Tibial artery (tissue), 4 donors: ENCODE data around the gene MPP3.
A peak's percentile ranks its signal among the peaks of the same experiment; 100 is the strongest.

Experiments
- DNase-seq, 2 donors: peaks; one replicate each; pipeline ENCODE4 v3.0.0-alpha.2; 2019
- H3K27ac ChIP-seq, 2 donors: fragments of 200-600 bp; sonication (generic) in 1 of 2; 1 replicate in 1 of 2; 2 replicates in 1 of 2; pipeline ENCODE4 v1.5.1; 2018 to 2019; ENCODE audit warnings: mild to moderate bottlenecking in 1 of 2
- H3K27me3 ChIP-seq, 2 donors: fragments of 200-600 bp; sonication (generic) in 1 of 2; one replicate each; pipeline versions ENCODE4 v1.5.1 to v1.6.0; 2016 to 2019
- H3K36me3 ChIP-seq, 3 donors: fragments of 200-600 bp; sonication (generic) in 2 of 3; one replicate each; pipeline ENCODE4 v1.5.1; 2016 to 2019; ENCODE audit warnings: mild to moderate bottlenecking in 2 of 3
- H3K4me1 ChIP-seq, 4 donors: fragments of 200-600 bp; sonication (generic) in 2 of 4; 1 replicate in 3 of 4; 2 replicates in 1 of 4; pipeline ENCODE4 v1.5.1; 2016 to 2019
- H3K4me3 ChIP-seq, 2 donors: fragments of 200-600 bp; sonication (generic) in 1 of 2; 1 replicate in 1 of 2; 2 replicates in 1 of 2; pipeline ENCODE4 v1.5.1; 2018 to 2019; ENCODE audit warnings: mild to moderate bottlenecking in 2 of 2
- H3K9me3 ChIP-seq, 3 donors: fragments of 200-600 bp; sonication (generic) in 1 of 3; one replicate each; pipeline ENCODE4 v1.5.1; 2016 to 2019
- CTCF ChIP-seq, 2 experiments: fragments of 200-600 bp in 1 of 2; fragments of 450-650 bp in 1 of 2; IDR thresholded peaks; one replicate each; pipeline ENCODE4 v1.5.1; 2017 to 2019; ENCODE audit warnings: antibody characterized with exemption in 2 of 2, mild to moderate bottlenecking in 1 of 2, moderate library complexity in 1 of 2
- intact Hi-C: fragments of 100-400 bp; cut with DNase I; formaldehyde crosslinking; loops from one replicate; pipeline ENCODE4 v1.15.0; 2023; ENCODE audit warnings: low total_unique reads

The MPP3 gene

GRCh38 chr17:43834106-43834505 is 1.2 kb upstream of the MPP3 start:
- Histone ChIP-seq H3K9me3 (no peaks in the 10 kb centered on the region), H3K4me3 (no peak overlapping the region), H3K36me3 (peaks cover 0 to 22% (median 6%) of the 10 kb centered on the region in 3 donors), H3K4me1 (peaks cover 0 to 22% (median 18%) of the 10 kb centered on the region in 4 donors), H3K27ac (no peak overlapping the region), H3K27me3 (no peaks in the 10 kb centered on the region)
- no peak for TF ChIP-seq CTCF (IDR thresholded peaks at IDR 0.05)
- intact Hi-C loops, result loop anchor here (10.0 kb wide), 1 partner anchor 49 kb away; the partner anchor contains the start of gene CFAP97D1
- no peak for DNase-seq

- peaks cover 5 to 40% (median 23%) of the 10 kb centered on the region in 3 donors for H3K36me3 ChIP-seq
- peak; percentile 42 to 77 for DNase-seq
- no peak for TF ChIP-seq CTCF (IDR thresholded peaks at IDR 0.05)
- intact Hi-C loops, result loop anchor here (10.0 kb wide), 1 partner anchor 48 kb away; the partner anchor contains the start of gene CFAP97D1
- H3K9me3 ChIP-seq, result no peaks in the 10 kb centered on the region
- peaks cover 0 to 22% (median 18%) of the 10 kb centered on the region in 4 donors for H3K4me1 ChIP-seq
- H3K27ac ChIP-seq, result peak overlapping the region; percentile 72 to 75
- peak overlapping the region; percentile 66 to 68 for H3K4me3 ChIP-seq
- H3K27me3 ChIP-seq, result no peaks in the 10 kb centered on the region
Observed at GRCh38 chr17:43832168-43832975, 574 bp downstream of the MPP3 start.

- DNase-seq, result no peak
- no peak for TF ChIP-seq CTCF (IDR thresholded peaks at IDR 0.05)
- H3K4me1 ChIP-seq, result peaks cover 0 to 22% (median 18%) of the 10 kb centered on the region in 4 donors
- intact Hi-C loops, result loop anchor here (10.0 kb wide), 1 partner anchor 47 kb away; the partner anchor contains the start of gene CFAP97D1
- no peaks in the 10 kb centered on the region for H3K9me3 ChIP-seq
- H3K27me3 ChIP-seq, result no peaks in the 10 kb centered on the region
- H3K4me3 ChIP-seq, result peak overlapping the region in 1 of 2 donors; percentile 68
- peaks cover 5 to 47% (median 24%) of the 10 kb centered on the region in 3 donors for H3K36me3 ChIP-seq
- no peak overlapping the region for H3K27ac ChIP-seq
Observed at GRCh38 chr17:43831633-43832032, 1.3 kb downstream of the MPP3 start.

- DNase-seq, result no peak
- Histone ChIP-seq H3K4me3 (no peak overlapping the region), H3K27ac (no peak overlapping the region), H3K9me3 (no peaks in the 10 kb centered on the region), H3K27me3 (no peaks in the 10 kb centered on the region), H3K4me1 (peaks cover 0 to 22% (median 18%) of the 10 kb centered on the region in 4 donors), H3K36me3 (peaks cover 5 to 57% (median 27%) of the 10 kb centered on the region in 3 donors)
- no peak for TF ChIP-seq CTCF (IDR thresholded peaks at IDR 0.05)
- intact Hi-C loops, result loop anchor here (10.0 kb wide), 1 partner anchor 46 kb away; the partner anchor contains the start of gene CFAP97D1
Observed at GRCh38 chr17:43830510-43831140, 2.3 kb downstream of the MPP3 start.

GRCh38 chr17:43829738-43830137 is 3.2 kb downstream of the MPP3 start:
- Histone ChIP-seq H3K27ac (no peak overlapping the region), H3K9me3 (no peaks in the 10 kb centered on the region), H3K4me1 (peaks cover 0 to 22% (median 18%) of the 10 kb centered on the region in 4 donors), H3K36me3 (peaks cover 5 to 64% (median 32%) of the 10 kb centered on the region in 3 donors), H3K4me3 (no peak overlapping the region), H3K27me3 (no peaks in the 10 kb centered on the region)
- intact Hi-C loops, result loop anchor here (10.0 kb wide), 1 partner anchor 45 kb away; the partner anchor contains the start of gene CFAP97D1
- DNase-seq, result no peak
- TF ChIP-seq CTCF (IDR thresholded peaks at IDR 0.05), result no peak
